GM23248 (cell line): ENCODE measurements around the gene TACR1. TPM values are rescaled to one million over a fixed set of nuclear protein-coding genes. Genes with fewer than 3 reads are reported as not detected.
A peak's percentile ranks its signal among the peaks of the same experiment; 100 is the strongest.

Experiments
- DNase-seq: peaks from one replicate; pipeline ENCODE4 v3.0.0-alpha.2; 2015
- H2AFZ ChIP-seq: fragments of 200-600 bp; sonication (generic); 2 replicates; pipeline ENCODE4 v1.6.1; 2016; ENCODE audit warnings: antibody characterized with exemption
- H3F3A ChIP-seq: fragments of 200-600 bp; sonication (generic); 2 replicates; pipeline ENCODE4 v1.6.1; 2016; ENCODE audit warnings: mild to moderate bottlenecking, antibody characterized with exemption, mixed run types; ENCODE audit not compliant: insufficient read depth
- H3K27ac ChIP-seq: fragments of 200-600 bp; sonication (generic); 2 replicates; pipeline ENCODE4 v1.5.1; 2016; ENCODE audit warnings: mild to moderate bottlenecking
- H3K27me3 ChIP-seq: fragments of 200-600 bp; sonication (generic); replicated peaks from 2 replicates; pipeline ENCODE4 v1.6.1; 2016; ENCODE audit warnings: mild to moderate bottlenecking; ENCODE audit not compliant: insufficient read depth
- H3K36me3 ChIP-seq: fragments of 200-600 bp; sonication (generic); 2 replicates; pipeline ENCODE4 v1.6.1; 2016; ENCODE audit warnings: low read depth, mild to moderate bottlenecking
- H3K4me1 ChIP-seq: fragments of 200-600 bp; sonication (generic); 2 replicates; pipeline ENCODE4 v1.6.1; 2016; ENCODE audit warnings: mild to moderate bottlenecking; ENCODE audit not compliant: insufficient read depth
- H3K4me2 ChIP-seq: fragments of 200-600 bp; sonication (generic); one replicate; pipeline ENCODE4 v1.6.1; 2016; ENCODE audit warnings: mild to moderate bottlenecking; ENCODE audit not compliant: unreplicated experiment
- H3K4me3 ChIP-seq: fragments of 200-600 bp; sonication (generic); 2 replicates; pipeline ENCODE4 v1.5.1; 2016; ENCODE audit warnings: mild to moderate bottlenecking
- H3K79me2 ChIP-seq: fragments of 200-600 bp; sonication (generic); 2 replicates; pipeline ENCODE4 v1.6.1; 2016; ENCODE audit warnings: mild to moderate bottlenecking; ENCODE audit not compliant: insufficient read depth
- H3K9ac ChIP-seq: fragments of 200-600 bp; sonication (generic); 2 replicates; pipeline ENCODE4 v1.6.1; 2016; ENCODE audit warnings: mild to moderate bottlenecking
- H3K9me2 ChIP-seq: fragments of 200-600 bp; sonication (generic); 2 replicates; pipeline ENCODE4 v1.6.1; 2016; ENCODE audit warnings: mixed run types, mild to moderate bottlenecking, moderate library complexity; ENCODE audit not compliant: insufficient read depth
- H3K9me3 ChIP-seq: fragments of 200-600 bp; sonication (generic); one replicate; pipeline ENCODE4 v1.6.1; 2017; ENCODE audit warnings: low read depth
- H4K20me1 ChIP-seq: fragments of 200-600 bp; sonication (generic); 2 replicates; pipeline ENCODE4 v1.6.0; 2016; ENCODE audit not compliant: insufficient read depth
- EZH2 ChIP-seq: fragments of 200-600 bp; sonication (generic); IDR thresholded peaks from 2 replicates; pipeline ENCODE4 v1.6.1; 2018; ENCODE audit warnings: antibody characterized with exemption, mild to moderate bottlenecking; ENCODE audit not compliant: insufficient read depth, poor library complexity, severe bottlenecking
- EZH2phosphoT487 ChIP-seq: fragments of 200-600 bp; sonication (generic); IDR thresholded peaks from 2 replicates; pipeline ENCODE4 v1.6.1; 2018; ENCODE audit warnings: antibody characterized with exemption, moderate library complexity, mild to moderate bottlenecking, low read depth; ENCODE audit not compliant: insufficient read depth
- WGBS, 2 experiments: methylation state at CpG; one replicate each; pipeline ENCODE4 v1.1.6; 2015 to 2017; ENCODE audit warnings: low lambda C conversion rate in 2 of 2, low coverage in 1 of 2; ENCODE audit errors: missing lambda C conversion rate in 2 of 2; 5-methylcytosine and 5-hydroxymethylcytosine counted together
- in situ Hi-C: fragments of 300-500 bp; cut with MboI; formaldehyde crosslinking; loops from 2 replicates; pipeline ENCODE4 v1.15.0; 2020
- polyA plus RNA-seq: library from polyadenylated mRNA; unstranded; fragments of >200 nt; fragmentation: Nextera tagmentation; extraction: Ambion mirVana; gene quantifications from 2 replicates; pipeline ENCODE4 v1.2.1, GENCODE V29; 2016
- total RNA-seq: library from RNA; depleted of rRNA; stranded (reverse); fragments of >200 nt; shearing (Covaris generic); gene quantifications from 2 replicates; pipeline ENCODE4 v1.2.3, GENCODE V29; 2014

Gene TACR1
- total and polyA plus RNA-seq, 2 experiments from 2014 or later = 0.11 to 0.65 TPM

GRCh38 chr2:75047992-75048625, 151.2 kb downstream of the TACR1 start:
- Histone ChIP-seq H3K9ac (no peak overlapping the region), H3F3A (peaks cover 21% of the 10 kb centered on the region), H3K4me2 (peak overlapping the region; percentile 53), H3K27ac (peak overlapping the region; percentile 55), H3K79me2 (no peaks in the 10 kb centered on the region), H2AFZ (peak overlapping the region; percentile 32; the same call in 1 of the 2 replicates), H3K9me2 (no peaks in the 10 kb centered on the region), H3K36me3 (no peaks in the 10 kb centered on the region), H3K9me3 (no peaks in the 10 kb centered on the region), H3K4me1 (peaks cover 18% of the 10 kb centered on the region), H3K4me3 (peak overlapping the region; percentile 30), H3K27me3 (no peaks in the 10 kb centered on the region), H4K20me1 (no peaks in the 10 kb centered on the region)
- in situ Hi-C loops = no loop called here
- DNase-seq = peak; percentile 87
- TF ChIP-seq EZH2 = no peak
- TF ChIP-seq EZH2phosphoT487 = no peak
- 22% methylated on average over 4 of the region's 4 CpGs for WGBS, 2 experiments

GRCh38 chr2:75047189-75047991, 151.9 kb downstream of the TACR1 start:
- peaks cover 18% of the 10 kb centered on the region for H3K4me1 ChIP-seq
- DNase-seq = peak; percentile 69
- peaks cover 21% of the 10 kb centered on the region for H3F3A ChIP-seq
- no peak overlapping the region for H3K9ac ChIP-seq
- no peaks in the 10 kb centered on the region for H3K36me3 ChIP-seq
- no peaks in the 10 kb centered on the region for H3K79me2 ChIP-seq
- H2AFZ ChIP-seq = no peak overlapping the region
- H3K27ac ChIP-seq = peak overlapping the region; percentile 55
- H3K27me3 ChIP-seq = no peaks in the 10 kb centered on the region
- no peaks in the 10 kb centered on the region for H4K20me1 ChIP-seq
- peak overlapping the region; percentile 53 for H3K4me2 ChIP-seq
- in situ Hi-C loops = no loop called here
- TF ChIP-seq EZH2phosphoT487 (no peak), EZH2 (no peak)
- H3K9me3 ChIP-seq = no peaks in the 10 kb centered on the region
- H3K4me3 ChIP-seq = peak overlapping the region; percentile 30
- WGBS, 2 experiments = 64 to 81% methylated on average over 2 of the region's 2 CpGs
- no peaks in the 10 kb centered on the region for H3K9me2 ChIP-seq

GRCh38 chr2:75045526-75046050, 153.7 kb downstream of the TACR1 start:
- H3K36me3 ChIP-seq = no peaks in the 10 kb centered on the region
- WGBS, 2 experiments = 95 to 100% methylated on average over 4 of the region's 4 CpGs
- no peaks in the 10 kb centered on the region for H3K27me3 ChIP-seq
- no peak for DNase-seq
- H3K4me3 ChIP-seq = no peak overlapping the region
- H2AFZ ChIP-seq = no peak overlapping the region
- H3K9me3 ChIP-seq = no peaks in the 10 kb centered on the region
- no peaks in the 10 kb centered on the region for H4K20me1 ChIP-seq
- H3K9ac ChIP-seq = no peak overlapping the region
- in situ Hi-C loops = no loop called here
- TF ChIP-seq EZH2 = no peak
- no peak for TF ChIP-seq EZH2phosphoT487
- H3F3A ChIP-seq = peaks cover 21% of the 10 kb centered on the region
- peaks cover 18% of the 10 kb centered on the region for H3K4me1 ChIP-seq
- H3K27ac ChIP-seq = no peak overlapping the region
- H3K9me2 ChIP-seq = no peaks in the 10 kb centered on the region
- H3K79me2 ChIP-seq = no peaks in the 10 kb centered on the region
- no peak overlapping the region for H3K4me2 ChIP-seq

GRCh38 chr2:75044291-75044690, 155.0 kb downstream of the TACR1 start:
- TF ChIP-seq EZH2 (no peak), EZH2phosphoT487 (no peak)
- Histone ChIP-seq H3K9ac (no peak overlapping the region), H3F3A (peaks cover 21% of the 10 kb centered on the region), H3K4me3 (no peak overlapping the region), H3K79me2 (no peaks in the 10 kb centered on the region), H3K36me3 (no peaks in the 10 kb centered on the region), H3K4me1 (peaks cover 18% of the 10 kb centered on the region), H3K27ac (no peak overlapping the region), H3K9me3 (no peaks in the 10 kb centered on the region), H3K9me2 (no peaks in the 10 kb centered on the region), H4K20me1 (no peaks in the 10 kb centered on the region), H2AFZ (no peak overlapping the region), H3K27me3 (no peaks in the 10 kb centered on the region), H3K4me2 (no peak overlapping the region)
- in situ Hi-C loops = no loop called here
- 89 to 97% methylated on average over 2 of the region's 2 CpGs for WGBS, 2 experiments
- no peak for DNase-seq
